Fibroblast of pulmonary artery (primary cell): ENCODE data around the gene MAP4K3.
A peak's percentile ranks its signal among the peaks of the same experiment; 100 is the strongest.

Experiments used
- DNase-seq: peaks from one replicate; pipeline ENCODE4 v3.0.0-alpha.2; 2010; ENCODE audit warnings: low read depth
- H3K4me3 ChIP-seq: replicated peaks from 2 replicates; pipeline ENCODE4 v1.5.1; 2011; ENCODE audit warnings: low read depth, mild to moderate bottlenecking, control low read depth, low read length, moderate library complexity
- CTCF ChIP-seq: IDR thresholded peaks from 2 replicates; pipeline ENCODE4 v1.5.1; 2011; ENCODE audit warnings: mild to moderate bottlenecking, control low read depth, low read length, inconsistent platforms; ENCODE audit errors: missing control alignments

The MAP4K3 gene

GRCh38 chr2:39203382-39203781 is 233.7 kb downstream of the MAP4K3 start:
- no peak for DNase-seq
- H3K4me3 ChIP-seq: no peak overlapping the region
- TF ChIP-seq CTCF: no peak

- no peak for TF ChIP-seq CTCF
- DNase-seq: peak; percentile 5
- H3K4me3 ChIP-seq: no peak overlapping the region
Measured at GRCh38 chr2:39202639-39203369, 234.3 kb downstream of the MAP4K3 start.
